ENCODE data around the gene LMBRD2.

LMBRD2 gene

DNA sequence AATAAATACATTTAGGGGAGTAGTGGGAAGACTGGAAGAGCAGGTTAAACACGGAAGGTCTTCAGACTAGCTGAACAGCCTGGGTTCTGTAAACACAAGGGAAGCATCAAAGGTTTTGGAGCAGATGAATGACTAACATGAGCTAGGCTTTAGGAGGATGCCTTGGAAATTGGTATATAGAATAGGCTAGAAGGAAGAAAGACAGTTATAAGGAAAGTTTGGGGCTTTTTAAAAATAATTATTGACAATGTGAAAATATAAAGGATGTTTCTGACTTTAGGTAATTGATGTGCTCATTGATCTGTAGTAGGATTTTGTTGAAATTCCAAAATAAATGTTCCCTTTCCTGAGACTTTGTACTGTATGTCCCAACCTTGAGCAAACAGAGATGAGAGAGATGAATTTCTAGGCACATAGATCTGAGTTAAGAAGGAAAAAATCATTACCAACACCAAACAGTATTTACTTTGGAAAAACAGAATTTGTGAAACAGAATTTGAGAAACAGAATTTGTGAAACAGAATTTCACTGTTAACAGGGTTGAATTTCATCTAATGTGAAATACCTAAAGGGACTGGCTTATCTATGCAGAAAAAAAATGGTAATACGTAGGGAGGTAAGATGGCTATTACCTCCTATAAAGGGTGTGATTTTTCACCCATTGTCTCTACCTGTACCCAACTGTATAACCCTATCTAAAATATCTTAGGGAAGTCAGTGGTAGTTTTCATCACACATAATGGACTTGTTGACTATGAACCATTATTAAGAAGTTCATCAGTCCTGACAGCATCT, 29.1 kb upstream of the LMBRD2 start:
- no peak overlapping the region for H3K4me3 ChIP-seq (ENCODE audit: low read length)

DNA sequence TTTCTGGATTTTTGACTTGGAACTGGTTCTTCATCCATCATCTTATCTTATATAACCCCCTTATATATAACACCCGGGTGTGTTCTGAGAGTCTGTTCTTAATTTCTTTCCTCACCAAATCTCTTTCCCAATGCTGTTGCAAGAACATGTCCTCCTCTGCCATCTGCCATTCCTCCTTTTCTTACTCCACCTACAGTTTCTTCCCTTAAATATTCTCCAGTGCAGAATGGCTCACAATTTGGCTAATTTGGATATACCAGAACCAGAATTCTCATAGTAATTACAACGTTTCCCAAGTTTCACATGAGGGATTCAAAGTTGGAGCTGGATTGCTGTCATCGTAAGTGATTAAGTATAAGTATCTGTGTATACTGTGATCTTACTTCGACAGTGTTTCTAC, 28.3 kb upstream of the LMBRD2 start:
- Histone ChIP-seq H3K4me2 (ENCODE audit: low read depth, low read length) (no peak overlapping the region), H4K20me1 (ENCODE audit: insufficient read depth, low read length) (no peaks in the 10 kb centered on the region), H3K9me2 (replicated peaks; ENCODE audit: insufficient read depth, low read length) (no peaks in the 10 kb centered on the region), H3K79me2 (ENCODE audit: low read length) (peaks cover 36% of the 10 kb centered on the region), H2AFZ (ENCODE audit: low read length) (no peak overlapping the region), H3F3A (ENCODE audit: insufficient read depth, low read length) (peaks cover 14% of the 10 kb centered on the region), H3K4me1 (ENCODE audit: low read length) (peaks cover 22% of the 10 kb centered on the region), H3K4me3 (ENCODE audit: low read length) (no peak overlapping the region), H3K9me3 (replicated peaks; ENCODE audit: insufficient read depth, low read length) (no peaks in the 10 kb centered on the region), H3K9ac (ENCODE audit: low read length) (no peak overlapping the region), H3K27me3 (replicated peaks; ENCODE audit: insufficient read depth, low read length) (no peaks in the 10 kb centered on the region), H3K27ac (ENCODE audit: low read length) (no peak overlapping the region), H3K36me3 (replicated peaks; ENCODE audit: insufficient read depth, low read length) (peaks cover 2% of the 10 kb centered on the region; the same call in 1 of the 2 replicates)
- no peak for DNase-seq
- TF ChIP-seq EZH2phosphoT487 (IDR thresholded peaks at IDR 0.05; ENCODE audit: low read length) (no peak), EZH2 (optimal IDR thresholded peaks at IDR 0.05; ENCODE audit: low read depth, low read length) (no peak)
- TF ChIP-seq, protein P1, sequence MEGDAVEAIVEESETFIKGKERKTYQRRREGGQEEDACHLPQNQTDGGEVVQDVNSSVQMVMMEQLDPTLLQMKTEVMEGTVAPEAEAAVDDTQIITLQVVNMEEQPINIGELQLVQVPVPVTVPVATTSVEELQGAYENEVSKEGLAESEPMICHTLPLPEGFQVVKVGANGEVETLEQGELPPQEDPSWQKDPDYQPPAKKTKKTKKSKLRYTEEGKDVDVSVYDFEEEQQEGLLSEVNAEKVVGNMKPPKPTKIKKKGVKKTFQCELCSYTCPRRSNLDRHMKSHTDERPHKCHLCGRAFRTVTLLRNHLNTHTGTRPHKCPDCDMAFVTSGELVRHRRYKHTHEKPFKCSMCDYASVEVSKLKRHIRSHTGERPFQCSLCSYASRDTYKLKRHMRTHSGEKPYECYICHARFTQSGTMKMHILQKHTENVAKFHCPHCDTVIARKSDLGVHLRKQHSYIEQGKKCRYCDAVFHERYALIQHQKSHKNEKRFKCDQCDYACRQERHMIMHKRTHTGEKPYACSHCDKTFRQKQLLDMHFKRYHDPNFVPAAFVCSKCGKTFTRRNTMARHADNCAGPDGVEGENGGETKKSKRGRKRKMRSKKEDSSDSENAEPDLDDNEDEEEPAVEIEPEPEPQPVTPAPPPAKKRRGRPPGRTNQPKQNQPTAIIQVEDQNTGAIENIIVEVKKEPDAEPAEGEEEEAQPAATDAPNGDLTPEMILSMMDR (IDR thresholded peaks at IDR 0.05; ENCODE audit: low read length) = no peak

More for the DNA sequence above, 29.1 kb upstream of the LMBRD2 start:
- H4K20me1 ChIP-seq (ENCODE audit: insufficient read depth, low read length) = no peaks in the 10 kb centered on the region
- H3K27ac ChIP-seq (ENCODE audit: low read length) = no peak overlapping the region
- H3K27me3 ChIP-seq (replicated peaks; ENCODE audit: insufficient read depth, low read length) = no peaks in the 10 kb centered on the region
- DNase-seq = no peak
- no peak overlapping the region for H3K9ac ChIP-seq (ENCODE audit: low read length)
- H3K9me3 ChIP-seq (replicated peaks; ENCODE audit: insufficient read depth, low read length) = no peaks in the 10 kb centered on the region
- H3F3A ChIP-seq (ENCODE audit: insufficient read depth, low read length) = peaks cover 14% of the 10 kb centered on the region
- H3K79me2 ChIP-seq (ENCODE audit: low read length) = peaks cover 28% of the 10 kb centered on the region
- H3K4me2 ChIP-seq (ENCODE audit: low read depth, low read length) = no peak overlapping the region
- peaks cover 22% of the 10 kb centered on the region for H3K4me1 ChIP-seq (ENCODE audit: low read length)
- H3K36me3 ChIP-seq (replicated peaks; ENCODE audit: insufficient read depth, low read length) = peaks cover 2% of the 10 kb centered on the region; the same call in 1 of the 2 replicates
- TF ChIP-seq, protein P1 (IDR thresholded peaks at IDR 0.05; ENCODE audit: low read length) = no peak
- TF ChIP-seq EZH2phosphoT487 (IDR thresholded peaks at IDR 0.05; ENCODE audit: low read length) (no peak), EZH2 (optimal IDR thresholded peaks at IDR 0.05; ENCODE audit: low read depth, low read length) (no peak)
- H3K9me2 ChIP-seq (replicated peaks; ENCODE audit: insufficient read depth, low read length) = no peaks in the 10 kb centered on the region
- H2AFZ ChIP-seq (ENCODE audit: low read length) = no peak overlapping the region

DNA sequence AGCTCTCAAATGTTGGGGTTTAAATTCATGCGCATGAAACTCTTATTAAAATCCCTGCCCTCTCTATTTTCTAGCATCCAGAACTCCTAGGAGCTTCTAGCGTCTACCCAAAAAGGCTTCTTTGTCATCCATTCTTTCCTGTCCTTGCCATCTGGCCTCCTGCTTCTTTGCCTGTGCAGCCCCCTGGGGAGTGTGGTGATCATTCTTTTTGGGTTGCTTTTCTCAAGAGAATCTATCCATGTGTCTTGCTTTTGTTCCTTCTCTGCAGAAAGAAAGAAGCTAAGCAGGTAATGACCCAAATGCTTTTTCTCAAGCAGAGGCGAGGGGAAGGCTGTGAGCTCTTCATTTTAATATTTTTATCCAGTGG, 26.8 kb upstream of the LMBRD2 start:
- H2AFZ ChIP-seq (ENCODE audit: low read length) = no peak overlapping the region
- no peak for DNase-seq
- TF ChIP-seq EZH2 (optimal IDR thresholded peaks at IDR 0.05; ENCODE audit: low read depth, low read length) = no peak
- no peak for TF ChIP-seq EZH2phosphoT487 (IDR thresholded peaks at IDR 0.05; ENCODE audit: low read length)
- TF ChIP-seq, protein P1 (IDR thresholded peaks at IDR 0.05; ENCODE audit: low read length) = no peak
- H3K79me2 ChIP-seq (ENCODE audit: low read length) = peaks cover 50% of the 10 kb centered on the region
- no peak overlapping the region for H3K4me3 ChIP-seq (ENCODE audit: low read length)
- H3K9ac ChIP-seq (ENCODE audit: low read length) = no peak overlapping the region
- no peaks in the 10 kb centered on the region for H3K9me2 ChIP-seq (replicated peaks; ENCODE audit: insufficient read depth, low read length)
- peaks cover 7% of the 10 kb centered on the region; the same call in 1 of the 2 replicates for H3K36me3 ChIP-seq (replicated peaks; ENCODE audit: insufficient read depth, low read length)
- no peaks in the 10 kb centered on the region for H4K20me1 ChIP-seq (ENCODE audit: insufficient read depth, low read length)
- no peaks in the 10 kb centered on the region for H3K27me3 ChIP-seq (replicated peaks; ENCODE audit: insufficient read depth, low read length)
- H3K27ac ChIP-seq (ENCODE audit: low read length) = no peak overlapping the region
- peaks cover 29% of the 10 kb centered on the region for H3K4me1 ChIP-seq (ENCODE audit: low read length)
- peaks cover 14% of the 10 kb centered on the region for H3F3A ChIP-seq (ENCODE audit: insufficient read depth, low read length)
- H3K9me3 ChIP-seq (replicated peaks; ENCODE audit: insufficient read depth, low read length) = no peaks in the 10 kb centered on the region
- H3K4me2 ChIP-seq (ENCODE audit: low read depth, low read length) = no peak overlapping the region
